Endothelial cell of coronary artery (primary cell): ENCODE data around the gene YTHDC2. TPM values are rescaled to one million over a fixed set of nuclear protein-coding genes. Genes with fewer than 3 reads are reported as not detected.

Source experiments
- total RNA-seq: library from RNA; depleted of rRNA; stranded (reverse); fragments of >200 nt; gene quantifications from 2 replicates; pipeline ENCODE4 v1.2.3, GENCODE V29; 2014

YTHDC2 gene
- 25.1 and 34.4 TPM in 2 replicates for total RNA-seq

GRCh38 chr5:113513384-113514288 is at the start of gene YTHDC2:
Gene YTHDC2, plus strand, starts transcription at chr5:113513694. Its CDS starts 202 bp downstream, at chr5:113513896.

GRCh38 chr5:113487781-113488644 is 25.5 kb upstream of the YTHDC2 start, which contains the start of gene MCC:
Gene MCC, minus strand, starts transcription at chr5:113488453.

Other genes with a start within 250 kb of the YTHDC2 start
- 0.09 TPM in 1 of 2 replicates, not detected in the other for gene TSSK1B, start 78.7 kb upstream of the YTHDC2 start, total RNA-seq
- 52.1 and 74.6 TPM in 2 replicates for gene MCC, start 25.2 kb upstream of the YTHDC2 start, total RNA-seq